PFSK-1 (cell line): ENCODE data around the gene TRAK2.

Source experiments
- POLR2AphosphoS5 ChIP-seq: IDR thresholded peaks from 2 replicates; pipeline ENCODE4 v1.6.1; 2012; ENCODE audit warnings: low read depth, mild to moderate bottlenecking, control low read depth, low read length, moderate library complexity
- TF ChIP-seq, protein P1 (sequence below), 2 experiments: IDR thresholded peaks; 2 replicates each; pipeline versions ENCODE4 v1.6.1 to v1.8.0; 2011 to 2012; ENCODE audit warnings: low read depth in 2 of 2, low read length in 2 of 2, control low read depth in 1 of 2, inconsistent platforms in 1 of 2, mild to moderate bottlenecking in 1 of 2, moderate library complexity in 1 of 2; ENCODE audit not compliant: insufficient read depth in 1 of 2

DNA sequence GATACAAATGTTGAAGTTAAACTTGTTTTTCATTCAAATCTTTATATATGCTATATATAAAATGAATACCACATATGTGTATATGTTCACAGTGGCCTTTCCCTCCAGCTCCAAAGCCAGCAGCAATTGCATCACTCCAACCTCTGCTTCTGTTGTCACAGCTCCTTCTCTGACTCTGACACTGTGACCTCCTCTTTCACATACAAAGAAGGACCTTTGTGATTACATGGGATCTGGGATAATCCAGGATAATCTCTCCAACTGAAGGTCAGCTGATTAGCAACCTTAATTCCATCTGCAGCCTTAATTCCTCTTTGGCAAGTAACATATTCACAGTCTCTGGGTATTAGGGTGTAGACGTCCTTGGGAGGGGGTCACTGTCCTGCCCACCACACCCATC, 102.5 kb downstream of the TRAK2 start:
- no peak for TF ChIP-seq POLR2AphosphoS5
- TF ChIP-seq, protein P1, sequence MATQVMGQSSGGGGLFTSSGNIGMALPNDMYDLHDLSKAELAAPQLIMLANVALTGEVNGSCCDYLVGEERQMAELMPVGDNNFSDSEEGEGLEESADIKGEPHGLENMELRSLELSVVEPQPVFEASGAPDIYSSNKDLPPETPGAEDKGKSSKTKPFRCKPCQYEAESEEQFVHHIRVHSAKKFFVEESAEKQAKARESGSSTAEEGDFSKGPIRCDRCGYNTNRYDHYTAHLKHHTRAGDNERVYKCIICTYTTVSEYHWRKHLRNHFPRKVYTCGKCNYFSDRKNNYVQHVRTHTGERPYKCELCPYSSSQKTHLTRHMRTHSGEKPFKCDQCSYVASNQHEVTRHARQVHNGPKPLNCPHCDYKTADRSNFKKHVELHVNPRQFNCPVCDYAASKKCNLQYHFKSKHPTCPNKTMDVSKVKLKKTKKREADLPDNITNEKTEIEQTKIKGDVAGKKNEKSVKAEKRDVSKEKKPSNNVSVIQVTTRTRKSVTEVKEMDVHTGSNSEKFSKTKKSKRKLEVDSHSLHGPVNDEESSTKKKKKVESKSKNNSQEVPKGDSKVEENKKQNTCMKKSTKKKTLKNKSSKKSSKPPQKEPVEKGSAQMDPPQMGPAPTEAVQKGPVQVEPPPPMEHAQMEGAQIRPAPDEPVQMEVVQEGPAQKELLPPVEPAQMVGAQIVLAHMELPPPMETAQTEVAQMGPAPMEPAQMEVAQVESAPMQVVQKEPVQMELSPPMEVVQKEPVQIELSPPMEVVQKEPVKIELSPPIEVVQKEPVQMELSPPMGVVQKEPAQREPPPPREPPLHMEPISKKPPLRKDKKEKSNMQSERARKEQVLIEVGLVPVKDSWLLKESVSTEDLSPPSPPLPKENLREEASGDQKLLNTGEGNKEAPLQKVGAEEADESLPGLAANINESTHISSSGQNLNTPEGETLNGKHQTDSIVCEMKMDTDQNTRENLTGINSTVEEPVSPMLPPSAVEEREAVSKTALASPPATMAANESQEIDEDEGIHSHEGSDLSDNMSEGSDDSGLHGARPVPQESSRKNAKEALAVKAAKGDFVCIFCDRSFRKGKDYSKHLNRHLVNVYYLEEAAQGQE (IDR thresholded peaks at IDR 0.05; ENCODE audit: insufficient read depth in 1 of 2, low read depth in 2 of 2, low read length in 2 of 2), result no peak
